Esophagus muscularis mucosa (tissue), 4 donors: Measurements from ENCODE around the gene ASCL1.

ENCODE experiments used
- EP300 ChIP-seq: sonication (generic); formaldehyde crosslinking; IDR thresholded peaks from one replicate; pipeline ENCODE4 v1.6.1; 2017; ENCODE audit warnings: antibody characterized with exemption
- POLR2A ChIP-seq: fragments of 450-650 bp; IDR thresholded peaks from one replicate; pipeline ENCODE4 v1.6.1; 2017; ENCODE audit warnings: antibody characterized with exemption, moderate library complexity, mild to moderate bottlenecking, low read depth
- TF ChIP-seq, protein P1 (sequence below), 3 experiments: fragments of 200-600 bp in 2 of 3; fragments of 450-650 bp in 1 of 3; sonication (generic) in 2 of 3; IDR thresholded peaks; one replicate each; pipeline ENCODE4 v1.5.1; 2017 to 2019; ENCODE audit warnings: antibody characterized with exemption in 3 of 3, mild to moderate bottlenecking in 2 of 3, moderate library complexity in 1 of 3

DNA sequence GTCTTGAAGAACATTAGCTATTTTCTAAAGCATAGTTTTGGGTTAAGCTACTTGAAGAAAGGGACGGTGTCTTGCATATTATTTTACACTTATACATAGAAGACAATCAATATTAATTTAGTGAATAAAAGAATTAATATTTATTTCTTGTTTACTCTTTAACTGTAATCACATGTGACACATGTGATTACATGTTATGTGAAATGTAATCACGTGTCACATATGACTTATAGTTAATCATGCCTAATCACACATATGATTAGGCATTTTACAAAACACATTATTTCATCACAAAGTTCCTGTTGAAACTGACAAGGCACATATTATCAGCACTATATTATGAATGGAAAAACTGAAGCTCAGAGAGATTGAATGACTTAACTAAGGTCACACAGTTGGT is 45.2 kb upstream of the ASCL1 start:
- TF ChIP-seq POLR2A, result no peak
- TF ChIP-seq, protein P1, sequence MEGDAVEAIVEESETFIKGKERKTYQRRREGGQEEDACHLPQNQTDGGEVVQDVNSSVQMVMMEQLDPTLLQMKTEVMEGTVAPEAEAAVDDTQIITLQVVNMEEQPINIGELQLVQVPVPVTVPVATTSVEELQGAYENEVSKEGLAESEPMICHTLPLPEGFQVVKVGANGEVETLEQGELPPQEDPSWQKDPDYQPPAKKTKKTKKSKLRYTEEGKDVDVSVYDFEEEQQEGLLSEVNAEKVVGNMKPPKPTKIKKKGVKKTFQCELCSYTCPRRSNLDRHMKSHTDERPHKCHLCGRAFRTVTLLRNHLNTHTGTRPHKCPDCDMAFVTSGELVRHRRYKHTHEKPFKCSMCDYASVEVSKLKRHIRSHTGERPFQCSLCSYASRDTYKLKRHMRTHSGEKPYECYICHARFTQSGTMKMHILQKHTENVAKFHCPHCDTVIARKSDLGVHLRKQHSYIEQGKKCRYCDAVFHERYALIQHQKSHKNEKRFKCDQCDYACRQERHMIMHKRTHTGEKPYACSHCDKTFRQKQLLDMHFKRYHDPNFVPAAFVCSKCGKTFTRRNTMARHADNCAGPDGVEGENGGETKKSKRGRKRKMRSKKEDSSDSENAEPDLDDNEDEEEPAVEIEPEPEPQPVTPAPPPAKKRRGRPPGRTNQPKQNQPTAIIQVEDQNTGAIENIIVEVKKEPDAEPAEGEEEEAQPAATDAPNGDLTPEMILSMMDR (IDR thresholded peaks at IDR 0.05), result no peak
- no peak for TF ChIP-seq EP300
